ENCODE results near the gene DNAJC7. TPM values are rescaled to one million over a fixed set of nuclear protein-coding genes. Genes with fewer than 3 reads are reported as not detected.

Gene DNAJC7, protein sequence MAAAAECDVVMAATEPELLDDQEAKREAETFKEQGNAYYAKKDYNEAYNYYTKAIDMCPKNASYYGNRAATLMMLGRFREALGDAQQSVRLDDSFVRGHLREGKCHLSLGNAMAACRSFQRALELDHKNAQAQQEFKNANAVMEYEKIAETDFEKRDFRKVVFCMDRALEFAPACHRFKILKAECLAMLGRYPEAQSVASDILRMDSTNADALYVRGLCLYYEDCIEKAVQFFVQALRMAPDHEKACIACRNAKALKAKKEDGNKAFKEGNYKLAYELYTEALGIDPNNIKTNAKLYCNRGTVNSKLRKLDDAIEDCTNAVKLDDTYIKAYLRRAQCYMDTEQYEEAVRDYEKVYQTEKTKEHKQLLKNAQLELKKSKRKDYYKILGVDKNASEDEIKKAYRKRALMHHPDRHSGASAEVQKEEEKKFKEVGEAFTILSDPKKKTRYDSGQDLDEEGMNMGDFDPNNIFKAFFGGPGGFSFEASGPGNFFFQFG
- 76.5 TPM for total RNA-seq

DNA sequence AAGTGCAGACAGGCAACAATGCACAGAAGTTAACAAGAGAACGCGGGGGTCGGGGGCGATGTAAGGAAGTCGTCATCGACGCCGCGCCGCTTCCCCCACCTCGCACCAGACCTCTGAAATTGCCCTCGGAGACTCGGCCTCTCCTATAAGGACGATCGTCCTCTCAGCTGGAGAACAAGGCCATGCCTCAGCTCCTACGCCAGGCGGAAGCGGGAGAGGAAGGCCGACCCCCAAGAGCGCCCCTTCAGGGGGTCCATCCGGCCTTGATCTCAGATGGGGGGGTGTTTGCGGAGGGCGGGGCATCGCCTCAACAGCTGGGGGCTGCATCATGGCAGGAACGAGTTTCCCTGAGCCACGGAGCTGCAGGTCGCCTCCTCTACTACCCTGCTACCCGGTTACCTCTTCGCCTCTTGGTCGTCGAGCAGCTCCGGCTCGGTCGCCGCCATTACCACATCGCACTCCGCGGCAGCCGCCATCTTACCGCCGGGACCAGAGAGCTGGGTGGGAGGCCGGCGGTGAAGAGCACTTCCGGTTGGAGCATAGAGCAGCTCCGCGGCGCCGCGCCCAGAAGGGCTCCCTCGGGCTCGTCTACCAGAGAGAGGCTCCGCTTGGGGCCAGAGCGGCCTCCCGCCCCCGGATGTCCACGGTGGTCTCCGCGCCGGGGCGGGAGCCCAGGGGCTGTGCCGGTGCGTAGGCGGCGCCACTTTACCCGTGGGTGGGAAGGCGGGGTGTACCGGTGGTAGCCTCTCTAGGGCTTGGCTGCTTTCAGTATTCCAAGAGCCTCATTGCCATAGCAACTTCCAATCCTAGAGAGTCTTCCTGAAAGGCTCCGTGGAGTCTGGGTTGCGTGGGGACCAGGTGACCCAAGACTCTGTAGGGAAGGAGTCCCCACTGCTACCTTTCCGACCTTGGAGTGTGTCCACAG is at the start of gene DNAJC7:
Gene DNAJC7, minus strand, starts transcription at position 499 of the 925 bp plus-strand sequence. Its CDS starts 23 bp downstream, at position 476.

DNA sequence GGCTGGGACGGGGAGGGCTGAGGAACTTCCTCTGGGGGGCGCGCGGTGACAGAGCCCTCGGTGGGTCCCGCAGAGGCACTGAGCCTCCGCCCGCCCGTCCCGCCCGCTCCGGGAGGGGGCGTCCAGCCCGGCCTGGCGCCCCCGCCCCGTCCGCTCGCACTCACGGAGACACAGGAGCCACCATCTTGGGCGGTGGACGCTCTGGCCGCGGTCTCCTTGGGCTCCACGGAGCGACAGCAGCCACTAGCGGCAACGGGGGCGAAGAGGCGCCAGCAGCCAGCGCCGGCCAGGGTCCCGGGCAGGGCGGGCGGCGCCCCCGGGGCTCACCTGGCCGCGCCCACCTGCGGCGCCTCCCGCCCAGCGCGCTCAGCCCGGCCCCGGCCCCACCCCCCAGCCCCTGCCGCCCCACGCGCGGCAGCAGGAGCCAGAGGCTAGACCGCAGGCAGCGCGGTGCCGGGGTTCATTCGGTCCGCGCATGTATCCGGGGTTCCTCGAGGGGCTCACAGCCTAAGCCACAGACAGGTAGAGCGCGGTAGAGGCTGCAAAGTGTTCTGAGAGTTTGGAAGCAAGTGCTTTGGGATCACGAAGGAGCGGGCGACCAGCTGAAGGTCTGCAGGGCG is 33.3 kb upstream of the DNAJC7 start, which contains the start of gene C17orf113:
Gene C17orf113, minus strand, starts transcription at position 209 of the 620 bp plus-strand sequence. CDS start 7,225 bp downstream, outside the sequence.

DNA sequence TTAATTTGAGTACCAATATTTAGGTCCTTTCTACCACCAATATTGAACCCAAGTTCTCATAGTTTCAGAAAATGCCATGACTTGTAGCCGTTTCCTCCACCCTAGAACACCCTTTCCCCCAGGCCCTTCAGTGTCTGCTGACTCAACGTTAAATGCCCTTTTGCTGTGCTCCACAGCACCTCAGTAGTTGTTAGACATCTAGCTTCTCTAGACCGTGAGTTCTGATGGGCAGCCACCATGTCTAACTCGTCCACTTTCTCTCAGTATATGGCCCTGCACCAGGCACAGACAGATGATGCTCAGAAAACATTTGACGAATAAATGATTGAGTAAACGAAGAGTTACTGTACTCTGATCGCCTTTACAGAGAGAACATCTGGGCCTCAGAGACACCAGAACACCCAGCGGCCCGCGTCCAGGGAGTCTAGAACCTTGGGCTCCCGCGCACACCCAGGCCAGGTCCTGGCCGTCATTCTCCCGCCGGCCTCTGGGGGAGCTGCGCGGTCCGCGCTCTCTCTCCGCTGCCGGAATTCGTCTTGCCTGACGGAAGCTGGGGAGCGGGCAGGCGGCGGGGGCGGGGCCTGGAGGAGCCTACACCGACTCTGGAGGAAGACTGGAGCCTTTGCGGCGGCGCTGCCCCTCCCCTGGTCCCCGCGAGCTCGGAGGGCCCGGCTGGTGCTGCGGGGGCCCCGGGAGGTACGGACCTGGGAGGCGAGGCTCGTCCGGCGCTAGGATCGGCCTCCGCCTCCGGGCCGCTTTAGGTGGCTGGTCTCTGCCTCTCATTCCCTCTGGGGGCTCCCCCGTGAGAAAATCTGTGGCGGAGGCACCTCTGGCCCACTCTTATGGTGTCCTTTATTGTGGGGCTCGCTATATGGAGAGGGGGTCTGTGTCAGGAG is 2.5 kb upstream of the DNAJC7 start, which contains the start of gene NKIRAS2:
Gene NKIRAS2, plus strand, starts transcription at position 582 of the 896 bp plus-strand sequence. CDS start 1,488 bp downstream, outside the sequence.

DNA sequence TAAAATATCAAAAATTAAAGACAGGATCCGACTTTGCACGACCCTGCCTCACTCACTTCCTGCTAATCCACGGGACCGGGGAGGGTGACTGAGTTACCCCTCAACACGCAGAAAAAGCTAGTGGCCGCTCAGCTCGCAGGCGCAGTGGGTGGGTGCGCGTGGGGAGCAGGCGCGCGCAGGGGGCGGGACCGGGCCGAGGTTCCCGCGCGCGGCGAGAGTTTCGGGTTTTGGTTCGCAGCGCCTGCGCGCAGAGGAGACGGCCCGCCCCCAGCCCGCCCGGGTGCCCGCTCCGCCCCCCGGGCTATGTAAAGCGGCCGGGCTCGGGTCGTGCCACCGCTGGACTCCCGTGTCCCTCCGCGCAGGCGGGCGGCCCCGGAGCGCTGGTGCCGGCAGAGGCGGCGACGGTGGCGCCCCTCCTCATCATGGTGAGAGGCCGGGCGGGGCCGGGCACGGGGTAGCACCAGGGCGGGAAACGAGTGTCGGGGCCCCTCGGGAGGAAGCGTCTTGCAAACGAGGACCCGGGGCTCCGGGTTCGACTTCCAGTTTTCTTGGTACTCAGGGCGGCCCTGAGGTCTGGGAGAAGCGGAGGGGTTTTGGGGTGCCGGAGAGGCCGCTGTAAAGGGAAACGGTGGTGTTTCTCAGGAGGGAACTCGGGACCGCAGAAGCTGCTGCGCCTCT is 50.6 kb downstream of the DNAJC7 start, which contains the start of gene CNP:
Gene CNP, plus strand, starts transcription at position 333 of the 678 bp plus-strand sequence. Its CDS starts 90 bp downstream, at position 423.

DNA sequence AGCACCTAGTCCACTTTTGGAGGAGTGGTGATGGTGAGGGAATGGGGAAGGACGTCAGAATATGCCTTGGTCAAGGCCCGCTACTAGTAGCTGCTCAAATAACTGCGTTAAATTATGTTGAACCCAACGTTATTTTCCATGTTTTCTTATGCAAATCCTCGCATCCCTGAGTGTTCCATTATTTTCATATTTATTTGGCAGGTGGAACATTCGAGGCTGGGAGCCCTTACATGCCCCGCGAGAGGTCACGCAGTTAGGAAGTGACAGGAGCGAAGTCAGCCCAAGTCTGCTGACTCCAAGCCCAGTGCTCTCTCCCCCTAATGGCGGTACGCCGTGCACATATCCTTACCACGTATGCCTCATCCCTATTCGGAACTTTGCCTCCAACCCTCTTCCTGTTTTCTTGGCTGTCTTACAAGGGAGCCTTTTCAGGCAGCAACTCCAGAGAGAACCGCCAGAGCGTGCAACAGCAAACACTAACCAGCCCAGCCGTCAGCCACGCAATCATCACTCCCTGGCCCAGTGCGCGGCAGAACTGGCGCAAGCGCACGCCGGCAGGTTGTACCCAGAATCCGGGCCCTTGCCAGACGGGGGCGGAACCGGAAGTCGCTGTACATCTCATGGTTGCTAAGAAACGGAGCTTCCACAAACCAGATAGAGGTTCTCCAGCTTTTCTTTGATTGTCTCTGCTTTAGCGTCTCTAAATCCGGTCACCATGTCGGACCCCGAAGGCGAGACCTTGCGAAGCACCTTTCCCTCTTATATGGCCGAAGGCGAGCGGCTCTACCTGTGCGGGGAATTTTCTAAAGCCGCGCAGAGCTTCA is 87.0 kb downstream of the DNAJC7 start, which contains the start of gene ODAD4:
Gene ODAD4, plus strand, starts transcription at position 609 of the 824 bp plus-strand sequence. Its CDS starts 107 bp downstream, at position 716.

Other genes starting within 250 kb of the DNAJC7 start
- gene JUP, start 230.7 kb downstream of the DNAJC7 start, total RNA-seq: 261 TPM
- 37.2 TPM for gene P3H4, start 205.5 kb downstream of the DNAJC7 start, total RNA-seq
- 113 TPM for gene FKBP10, start 204.4 kb downstream of the DNAJC7 start, total RNA-seq
- gene NT5C3B, start 181.2 kb downstream of the DNAJC7 start, total RNA-seq: 70.8 TPM
- 0.12 TPM for gene KLHL10, start 179.6 kb downstream of the DNAJC7 start, total RNA-seq
- gene KLHL11, start 152.0 kb downstream of the DNAJC7 start, total RNA-seq: 38.2 TPM
- 82.0 TPM for gene ACLY, start 98.5 kb downstream of the DNAJC7 start, total RNA-seq
- gene ODAD4, start 86.8 kb downstream of the DNAJC7 start, total RNA-seq: 1.9 TPM
- gene CNP, start 50.6 kb downstream of the DNAJC7 start, total RNA-seq: 46.5 TPM
- 38.9 TPM for gene NKIRAS2, start 2.7 kb upstream of the DNAJC7 start, total RNA-seq
- 6.7 TPM for gene C17orf113, start 33.2 kb upstream of the DNAJC7 start, total RNA-seq
- 1.5 TPM for gene ZNF385C, start 81.0 kb upstream of the DNAJC7 start, total RNA-seq
- gene DHX58, start 95.3 kb upstream of the DNAJC7 start, total RNA-seq: 10.0 TPM
- gene KAT2A, start 103.9 kb upstream of the DNAJC7 start, total RNA-seq: 34.3 TPM
- gene HSPB9, start 105.4 kb upstream of the DNAJC7 start, total RNA-seq: 0.23 TPM
- 80.1 TPM for gene RAB5C, start 137.6 kb upstream of the DNAJC7 start, total RNA-seq
- not detected for gene KCNH4, start 163.7 kb upstream of the DNAJC7 start, total RNA-seq
- not detected for gene HCRT, start 168.0 kb upstream of the DNAJC7 start, total RNA-seq
- gene GHDC, start 177.1 kb upstream of the DNAJC7 start, total RNA-seq: 23.6 TPM